ENCODE measurements around the gene KIF26B.

- no peak for TF ChIP-seq POLR2A (IDR thresholded peaks at IDR 0.05)
- TF ChIP-seq CTCF (IDR thresholded peaks at IDR 0.05): no peak
Observed at GRCh38 chr1:245212221-245212710, 57.5 kb downstream of the KIF26B start.

All from stomach (tissue), 4 donors.